Breast epithelium (tissue), 4 donors: ENCODE measurements around the gene SEPTIN5. TPM values are rescaled to one million over a fixed set of nuclear protein-coding genes. Genes with fewer than 3 reads are reported as not detected.

Experiments
- DNase-seq, 2 donors: peaks; one replicate each; pipeline ENCODE4 v3.0.0-alpha.2; 2019; ENCODE audit warnings: low spot score in 2 of 2
- H3K27ac ChIP-seq, 2 donors: fragments of 200-600 bp; sonication (generic) in 1 of 2; one replicate each; pipeline ENCODE4 v1.5.1; 2016 to 2019; ENCODE audit warnings: mild to moderate bottlenecking in 1 of 2
- H3K27me3 ChIP-seq, 2 donors: fragments of 200-600 bp; sonication (generic) in 1 of 2; one replicate each; pipeline versions ENCODE4 v1.5.1 to v1.6.0; 2017 to 2019; ENCODE audit warnings: control low read depth in 1 of 2, mild to moderate bottlenecking in 1 of 2
- H3K36me3 ChIP-seq: fragments of 200-600 bp; one replicate; pipeline ENCODE4 v1.5.1; 2019
- H3K4me1 ChIP-seq, 2 donors: fragments of 200-600 bp; sonication (generic); one replicate each; pipeline ENCODE4 v1.5.1; 2016 to 2019; ENCODE audit warnings: control low read depth in 1 of 2
- H3K4me3 ChIP-seq, 3 donors: fragments of 200-600 bp; sonication (generic); 1 replicate in 2 of 3; 2 replicates in 1 of 3; pipeline ENCODE4 v1.5.1; 2016 to 2019; ENCODE audit warnings: mild to moderate bottlenecking in 3 of 3, moderate library complexity in 2 of 3
- H3K9me3 ChIP-seq, 2 donors: fragments of 200-600 bp; sonication (generic) in 1 of 2; one replicate each; pipeline ENCODE4 v1.5.1; 2016 to 2019; ENCODE audit warnings: control low read depth in 1 of 2
- POLR2A ChIP-seq: fragments of 450-650 bp; IDR thresholded peaks from one replicate; pipeline ENCODE4 v1.6.1; 2016; ENCODE audit warnings: antibody characterized with exemption, mild to moderate bottlenecking, moderate library complexity
- POLR2AphosphoS5 ChIP-seq, 3 donors: sonication (generic); formaldehyde crosslinking; IDR thresholded peaks; one replicate each; pipeline ENCODE4 v1.6.1; 2017; ENCODE audit warnings: antibody characterized with exemption in 3 of 3
- intact Hi-C: fragments of 100-400 bp; cut with DNase I; formaldehyde crosslinking; loops from one replicate; pipeline ENCODE4 v1.15.1; 2023; ENCODE audit warnings: low total_unique reads
- total RNA-seq, 3 donors: library from RNA; depleted of rRNA; stranded (reverse); fragments of >200 nt; gene quantifications; one replicate each; pipeline ENCODE4 v1.1.0, GENCODE V29; 2016
- TF ChIP-seq, protein P1 (sequence below), 3 donors: fragments of 450-650 bp; IDR thresholded peaks; one replicate each; pipeline ENCODE4 v1.5.1; 2016 to 2017; ENCODE audit warnings: antibody characterized with exemption in 3 of 3, mild to moderate bottlenecking in 3 of 3, moderate library complexity in 3 of 3

The SEPTIN5 gene
- total RNA-seq, 3 donors from 2014 or later = 5.4 to 33.8 (median 18.4) TPM

DNA sequence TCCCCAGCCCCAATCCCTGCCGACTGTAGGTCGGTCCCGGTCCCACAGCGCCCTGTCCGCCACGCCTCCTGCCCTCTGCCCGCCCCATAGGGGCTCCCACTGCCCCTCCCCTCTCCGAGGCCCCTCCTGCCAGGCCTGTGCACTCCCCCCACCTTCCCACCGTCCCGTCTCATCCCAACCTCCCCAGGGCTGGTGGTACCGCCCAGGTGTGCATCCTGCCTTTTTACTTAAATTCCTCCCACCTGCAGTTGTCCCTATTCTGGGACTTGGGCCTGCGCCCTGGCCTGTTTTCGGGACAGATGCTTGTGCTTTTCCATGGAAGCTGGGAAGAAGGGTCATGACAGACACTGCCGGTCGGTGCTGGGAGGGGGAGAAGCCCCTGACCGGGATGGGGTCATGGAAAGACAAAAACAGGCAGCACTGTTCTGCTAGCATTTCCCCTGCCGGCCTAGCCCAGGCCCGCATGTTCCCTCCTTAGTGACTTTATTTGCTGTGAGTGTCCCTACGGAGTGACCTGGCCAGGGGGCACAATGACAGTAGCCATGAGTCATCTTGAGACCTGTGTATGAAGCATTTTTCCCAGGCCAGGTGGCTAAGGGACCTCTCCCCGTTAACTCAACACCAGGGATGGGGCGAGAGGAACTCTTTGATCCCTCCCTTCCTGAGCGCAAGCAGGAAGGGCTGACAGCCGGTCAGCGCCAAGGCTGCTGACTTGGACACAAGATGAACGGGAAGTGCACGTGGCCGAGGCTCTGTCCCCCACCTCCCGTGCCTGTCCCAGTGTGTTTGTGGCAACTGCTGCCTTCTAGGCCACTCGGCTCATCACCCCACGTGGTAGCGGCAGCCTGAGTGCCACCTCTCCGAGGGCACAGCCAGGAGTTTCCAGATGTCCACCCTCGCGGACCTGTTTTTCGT lies 53.4 kb downstream of the SEPTIN5 start:
- DNase-seq = no peak
- Histone ChIP-seq H3K27ac (peak overlapping the region in 1 of 2 donors; percentile 7), H3K9me3 (no peaks in the 10 kb centered on the region), H3K4me1 (peaks cover 0 to 4% of the 10 kb centered on the region in 2 donors), H3K36me3 (no peaks in the 10 kb centered on the region), H3K27me3 (peaks cover 0 to 25% of the 10 kb centered on the region in 2 donors), H3K4me3 (peak overlapping the region; percentile 49 to 73 (median 50))
- no peak for TF ChIP-seq POLR2A
- TF ChIP-seq POLR2AphosphoS5 (IDR thresholded peaks at IDR 0.05) = peak in 2 of 3 donors; percentile 30 to 43
- intact Hi-C loops = no loop called here

- Histone ChIP-seq H3K4me3 (no peak overlapping the region), H3K27me3 (peaks cover 0 to 25% of the 10 kb centered on the region in 2 donors), H3K27ac (no peak overlapping the region), H3K36me3 (no peaks in the 10 kb centered on the region), H3K4me1 (peaks cover 0 to 4% of the 10 kb centered on the region in 2 donors), H3K9me3 (no peaks in the 10 kb centered on the region)
- TF ChIP-seq, protein P1, sequence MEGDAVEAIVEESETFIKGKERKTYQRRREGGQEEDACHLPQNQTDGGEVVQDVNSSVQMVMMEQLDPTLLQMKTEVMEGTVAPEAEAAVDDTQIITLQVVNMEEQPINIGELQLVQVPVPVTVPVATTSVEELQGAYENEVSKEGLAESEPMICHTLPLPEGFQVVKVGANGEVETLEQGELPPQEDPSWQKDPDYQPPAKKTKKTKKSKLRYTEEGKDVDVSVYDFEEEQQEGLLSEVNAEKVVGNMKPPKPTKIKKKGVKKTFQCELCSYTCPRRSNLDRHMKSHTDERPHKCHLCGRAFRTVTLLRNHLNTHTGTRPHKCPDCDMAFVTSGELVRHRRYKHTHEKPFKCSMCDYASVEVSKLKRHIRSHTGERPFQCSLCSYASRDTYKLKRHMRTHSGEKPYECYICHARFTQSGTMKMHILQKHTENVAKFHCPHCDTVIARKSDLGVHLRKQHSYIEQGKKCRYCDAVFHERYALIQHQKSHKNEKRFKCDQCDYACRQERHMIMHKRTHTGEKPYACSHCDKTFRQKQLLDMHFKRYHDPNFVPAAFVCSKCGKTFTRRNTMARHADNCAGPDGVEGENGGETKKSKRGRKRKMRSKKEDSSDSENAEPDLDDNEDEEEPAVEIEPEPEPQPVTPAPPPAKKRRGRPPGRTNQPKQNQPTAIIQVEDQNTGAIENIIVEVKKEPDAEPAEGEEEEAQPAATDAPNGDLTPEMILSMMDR (IDR thresholded peaks at IDR 0.05) = no peak
- no peak for TF ChIP-seq POLR2AphosphoS5 (IDR thresholded peaks at IDR 0.05)
- TF ChIP-seq POLR2A = no peak
- no peak for DNase-seq
- intact Hi-C loops = no loop called here
These were observed 55.1 kb downstream of the SEPTIN5 start for GRCh38 chr22:19769393-19769715.

DNA sequence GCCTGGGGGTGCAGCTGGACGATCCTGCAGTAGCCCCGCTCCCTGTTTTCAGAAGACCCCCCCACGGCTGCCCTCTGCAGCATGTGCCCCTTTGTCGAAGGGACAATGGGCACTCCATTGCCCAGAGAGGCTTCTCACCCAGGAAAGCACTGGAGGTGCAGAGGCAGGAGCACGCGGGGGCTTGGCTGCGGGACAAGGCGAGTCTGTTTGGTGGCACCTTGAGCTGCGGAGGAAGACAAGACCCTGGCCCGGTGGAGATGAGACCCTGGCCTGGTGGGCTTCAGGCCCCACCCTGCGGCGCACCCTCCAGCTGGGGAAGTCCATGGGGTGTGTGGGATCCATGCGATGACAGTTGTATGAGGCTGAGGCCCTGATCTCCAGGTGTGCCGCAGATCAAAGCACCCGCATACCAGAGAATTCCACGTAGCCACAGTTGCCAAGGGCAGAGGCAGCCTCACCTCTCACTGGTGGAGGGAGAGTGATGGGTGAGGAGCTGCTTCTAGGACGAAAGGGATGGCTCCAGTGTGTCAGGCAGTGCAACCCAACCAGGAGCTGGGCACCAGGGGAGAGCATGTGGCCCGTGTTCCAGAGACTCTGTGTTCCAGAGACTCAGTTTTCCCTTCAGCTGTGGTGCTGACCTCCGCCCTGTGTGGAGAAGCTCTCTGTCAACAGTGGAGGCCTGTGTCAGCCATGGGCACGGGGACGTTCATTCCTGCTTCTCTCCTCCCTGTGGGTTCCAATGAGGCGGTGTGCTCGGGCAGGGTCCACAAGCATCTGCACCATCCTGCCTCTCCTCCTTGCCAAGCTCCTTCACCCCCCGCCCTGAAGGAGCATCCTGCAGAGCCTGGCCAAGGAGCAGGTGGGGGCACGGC lies 56.3 kb downstream of the SEPTIN5 start:
- H3K36me3 ChIP-seq = no peaks in the 10 kb centered on the region
- intact Hi-C loops = no loop called here
- TF ChIP-seq, protein P1 (IDR thresholded peaks at IDR 0.05) = no peak
- TF ChIP-seq POLR2AphosphoS5 (IDR thresholded peaks at IDR 0.05) (no peak), POLR2A (no peak)
- H3K27me3 ChIP-seq = peaks cover 0 to 18% of the 10 kb centered on the region in 2 donors
- peaks cover 0 to 4% of the 10 kb centered on the region in 2 donors for H3K4me1 ChIP-seq
- H3K9me3 ChIP-seq = no peaks in the 10 kb centered on the region
- no peak for DNase-seq
- no peak overlapping the region for H3K27ac ChIP-seq
- no peak overlapping the region for H3K4me3 ChIP-seq

- H3K27ac ChIP-seq = no peak overlapping the region
- intact Hi-C loops = no loop called here
- H3K4me3 ChIP-seq = no peak overlapping the region
- peaks cover 0 to 2% of the 10 kb centered on the region in 2 donors for H3K4me1 ChIP-seq
- H3K27me3 ChIP-seq = peaks cover 0 to 12% of the 10 kb centered on the region in 2 donors
- DNase-seq = no peak
- no peaks in the 10 kb centered on the region for H3K9me3 ChIP-seq
- TF ChIP-seq POLR2A (no peak), POLR2AphosphoS5 (IDR thresholded peaks at IDR 0.05) (no peak)
- TF ChIP-seq, protein P1 (IDR thresholded peaks at IDR 0.05) = no peak
- no peaks in the 10 kb centered on the region for H3K36me3 ChIP-seq
These were observed 58.0 kb downstream of the SEPTIN5 start for GRCh38 chr22:19772422-19772672.

Other genes starting within 250 kb of the SEPTIN5 start
- 10 to 100 TPM; 30.8 to 51.0 (median 31.8) TPM for gene UFD1, start 235.3 kb upstream of the SEPTIN5 start, total RNA-seq
- under 1 TPM in 1 of 3 donors, not detected in 2; 0.48 TPM for gene CDC45, start 234.6 kb upstream of the SEPTIN5 start, total RNA-seq
- gene CLDN5, start 190.1 kb upstream of the SEPTIN5 start, total RNA-seq = 100 to 1,000 TPM in 1 of 3 donors, 10 to 100 TPM in 2; 65.0 to 301 (median 65.1) TPM
- gene GP1BB, start 9.0 kb downstream of the SEPTIN5 start, total RNA-seq = 1 to 10 TPM; 1.3 to 6.2 (median 2.9) TPM
- 1 to 10 TPM in 2 of 3 donors, under 1 TPM in 1; 0.96 to 9.2 (median 2.9) TPM for gene TBX1, start 46.3 kb downstream of the SEPTIN5 start, total RNA-seq
- 1 to 10 TPM; 5.6 to 8.2 (median 6.3) TPM for gene GNB1L, start 140.4 kb downstream of the SEPTIN5 start, total RNA-seq
- gene RTL10, start 140.4 kb downstream of the SEPTIN5 start, total RNA-seq = 10 to 100 TPM in 2 of 3 donors, 1 to 10 TPM in 1; 6.7 to 21.5 (median 14.1) TPM
- 100 to 1,000 TPM; 136 to 198 (median 196) TPM for gene COMT, start 227.3 kb downstream of the SEPTIN5 start, total RNA-seq
- gene TXNRD2, start 227.3 kb downstream of the SEPTIN5 start, total RNA-seq = 10 to 100 TPM; 13.8 to 22.8 (median 20.6) TPM